Measurements from ENCODE around the gene BLOC1S3.
A peak's percentile ranks its signal among the peaks of the same experiment; 100 is the strongest.
"Not testable (repeated sequence)": the region's sequence is repeated elsewhere in the genome, so short reads cannot be mapped to it uniquely, and the experiment has no call there.

BLOC1S3 gene

DNA sequence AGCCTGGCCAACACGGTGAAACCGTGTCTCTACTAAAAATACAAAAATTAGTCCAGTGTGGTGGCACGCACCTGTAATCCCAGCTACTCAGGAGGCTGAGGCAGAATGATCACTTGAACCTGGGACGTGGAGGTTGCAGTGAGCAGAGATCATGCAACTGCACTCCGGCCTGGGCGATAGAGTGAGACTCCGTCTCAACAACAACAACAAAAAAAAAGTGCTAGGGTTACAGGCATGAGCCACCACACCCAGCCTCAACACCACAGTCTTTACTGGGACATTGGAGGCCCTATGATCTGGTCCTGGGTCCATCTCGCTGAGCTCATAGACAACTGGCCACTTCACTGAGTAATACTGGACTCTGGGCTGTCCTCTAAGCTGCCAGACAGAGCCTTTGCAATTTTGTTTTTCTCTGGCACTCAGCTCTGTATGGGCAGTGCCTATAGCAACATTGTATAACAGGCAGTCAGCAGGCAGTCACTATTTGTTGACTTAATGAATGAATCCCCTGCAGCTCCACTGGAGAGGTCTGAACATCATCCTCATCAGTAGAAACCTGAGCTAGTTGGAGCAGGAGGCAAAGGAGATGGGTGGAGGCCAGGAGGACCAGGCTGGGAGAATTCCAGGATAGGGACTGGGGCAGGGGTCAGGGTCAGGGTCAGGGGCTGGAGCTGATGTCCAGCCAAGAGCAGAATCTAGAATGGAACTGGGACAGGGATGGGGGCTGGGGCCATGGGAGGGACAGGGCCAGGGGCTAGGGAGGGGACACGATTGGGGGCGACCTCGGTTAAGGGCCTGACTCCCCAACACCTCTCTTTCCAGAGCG lies 8.1 kb downstream of the BLOC1S3 start:
- DNase-seq: peak; percentile 19

DNA sequence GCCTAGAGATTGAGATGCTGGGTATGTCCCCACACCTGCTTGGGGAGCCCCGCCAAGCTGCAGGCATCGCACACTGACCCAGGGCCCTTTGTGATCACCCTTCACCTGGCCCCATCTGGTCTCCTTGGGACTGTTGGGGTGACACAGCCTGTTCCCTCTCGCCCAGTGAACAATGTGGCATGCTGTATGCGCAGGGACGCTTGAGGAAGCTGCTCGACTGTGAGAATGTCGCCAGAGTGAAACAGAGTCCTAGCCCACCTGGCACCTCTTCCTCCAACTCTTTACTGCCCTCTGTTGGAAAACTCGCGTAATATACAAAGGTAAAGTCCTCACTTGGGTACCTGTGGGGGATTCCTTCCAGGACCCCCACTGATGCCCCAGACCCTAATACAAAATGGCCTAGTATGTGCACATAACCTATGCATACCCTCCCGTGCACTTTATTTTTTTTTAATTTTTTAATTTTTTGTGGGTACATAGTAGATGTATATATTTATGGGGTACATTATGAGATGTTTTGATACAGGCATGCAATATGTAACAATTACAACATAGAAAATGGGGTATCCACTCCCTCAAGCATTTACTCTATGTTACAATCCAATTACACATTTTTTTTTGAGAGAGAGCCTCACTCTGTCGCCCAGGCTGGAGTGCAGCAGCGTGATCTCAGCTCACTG lies 9.0 kb downstream of the BLOC1S3 start:
- peak; percentile 37 for DNase-seq

DNA sequence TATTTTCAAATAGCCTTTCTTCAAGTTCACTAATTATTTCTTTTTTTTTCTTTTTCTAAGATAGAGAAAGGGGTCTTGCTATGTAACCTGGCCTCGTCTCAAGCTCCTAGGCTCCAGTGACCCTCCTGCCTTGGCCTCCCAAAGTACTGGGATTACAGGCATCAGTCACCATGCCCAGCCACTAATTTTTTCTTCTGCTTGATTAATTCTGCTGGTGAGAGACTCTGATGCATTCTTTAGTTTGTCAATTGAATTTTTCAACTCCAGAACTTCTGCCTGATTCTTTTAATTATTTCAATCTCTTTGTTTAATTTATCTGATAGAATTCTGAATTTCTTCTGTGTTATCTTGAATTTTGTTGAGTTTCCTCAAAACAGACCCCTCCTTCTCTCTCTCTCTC lies 11.4 kb downstream of the BLOC1S3 start:
- DNase-seq: no peak

DNA sequence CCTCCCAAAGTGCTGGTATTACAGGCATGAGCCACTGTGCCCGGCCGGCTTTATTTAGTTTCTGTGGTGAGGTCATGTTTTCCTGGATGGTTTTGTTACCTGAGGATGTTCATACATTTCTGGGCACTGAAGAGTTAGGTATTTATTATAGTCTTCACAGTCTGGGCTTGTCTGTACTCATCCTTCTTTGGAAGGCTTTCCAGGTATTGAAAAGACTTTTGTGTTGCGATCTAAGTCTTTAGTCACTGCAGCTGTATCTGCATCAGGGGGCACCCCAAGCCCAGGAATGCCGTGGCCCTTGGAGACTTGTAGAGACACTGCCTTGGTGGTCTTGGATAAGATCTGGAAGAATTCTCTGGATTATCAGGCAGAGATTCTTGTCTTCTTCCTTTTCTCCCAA lies 12.8 kb downstream of the BLOC1S3 start:
- no peak for DNase-seq

DNA sequence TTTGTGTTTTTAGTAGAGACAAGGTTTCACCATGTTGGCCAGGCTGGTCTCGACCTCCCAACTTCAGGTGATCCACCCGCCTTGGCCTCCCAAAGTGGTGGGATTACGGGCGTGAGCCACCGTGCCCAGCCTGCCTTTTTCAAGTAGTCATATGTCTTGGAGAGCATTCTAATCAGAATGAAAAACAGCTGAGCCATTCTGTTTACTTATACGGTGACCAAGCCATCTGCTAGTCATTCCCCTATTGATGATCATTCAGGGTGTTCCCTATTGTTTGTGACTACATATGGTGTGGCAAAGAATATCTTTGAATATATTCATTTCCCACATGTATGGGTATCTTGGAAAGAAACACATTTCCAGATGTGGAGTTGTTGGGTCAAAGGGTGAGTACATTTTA lies 17.2 kb downstream of the BLOC1S3 start:
- no peak for DNase-seq

DNA sequence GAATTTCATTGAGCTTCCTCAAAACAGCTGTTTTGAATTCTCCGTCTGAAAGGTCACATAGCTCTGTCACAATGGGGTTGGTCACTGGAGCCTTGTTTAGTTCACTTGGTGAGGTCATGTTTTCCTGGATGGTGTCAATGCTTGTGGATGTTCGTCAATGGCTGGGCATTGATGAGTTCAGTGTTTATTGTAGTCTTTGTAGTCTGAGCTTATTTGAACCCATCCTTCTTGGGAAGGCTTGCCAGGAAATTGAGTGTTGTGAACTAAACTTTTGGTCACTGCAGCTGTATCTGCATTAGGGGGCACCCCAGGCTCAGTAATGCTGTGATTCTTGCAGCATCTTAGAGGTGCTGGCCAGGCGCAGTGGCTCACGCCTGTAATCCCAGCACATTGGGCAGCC lies 22.0 kb downstream of the BLOC1S3 start:
- peak; percentile 3 for DNase-seq

DNA sequence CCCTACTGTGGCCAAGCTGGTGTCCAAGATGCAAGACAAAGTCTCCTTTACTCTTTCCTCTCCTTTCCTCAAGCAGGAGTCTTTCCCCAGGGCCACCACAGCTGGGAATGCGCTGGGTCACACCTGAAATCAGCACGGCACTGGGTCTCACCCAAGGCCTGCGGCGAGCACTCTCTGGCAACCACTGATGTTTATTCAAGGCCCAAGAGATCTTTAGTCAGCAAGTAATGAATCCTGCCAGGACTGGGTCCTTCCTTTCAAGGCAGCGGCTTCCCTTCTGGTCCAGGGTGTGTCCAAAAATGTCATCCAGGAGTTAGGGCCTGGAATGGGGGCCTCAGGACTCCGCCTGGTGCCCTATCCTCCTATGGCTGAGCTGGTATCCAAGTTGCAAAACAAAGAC lies 24.1 kb downstream of the BLOC1S3 start:
- no peak for DNase-seq

DNA sequence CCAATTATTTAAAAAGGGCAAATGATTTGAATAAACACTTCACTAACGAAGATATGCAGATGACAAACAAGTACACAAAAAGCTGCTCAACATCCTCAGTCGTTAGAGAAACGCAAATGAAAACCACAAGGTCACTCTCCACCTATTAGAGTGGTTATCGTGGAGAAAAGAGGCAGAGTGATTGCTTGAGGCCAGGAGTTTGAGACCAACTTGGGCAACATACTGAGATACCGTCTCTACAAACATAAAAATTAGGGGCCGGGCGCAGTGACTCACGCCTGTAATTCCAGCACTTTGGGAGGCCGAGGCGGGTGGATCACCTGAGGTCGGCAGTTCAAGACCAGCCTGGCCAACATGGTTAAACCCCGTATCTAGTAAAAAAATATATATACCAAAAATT lies 27.2 kb downstream of the BLOC1S3 start:
- no peak for DNase-seq

DNA sequence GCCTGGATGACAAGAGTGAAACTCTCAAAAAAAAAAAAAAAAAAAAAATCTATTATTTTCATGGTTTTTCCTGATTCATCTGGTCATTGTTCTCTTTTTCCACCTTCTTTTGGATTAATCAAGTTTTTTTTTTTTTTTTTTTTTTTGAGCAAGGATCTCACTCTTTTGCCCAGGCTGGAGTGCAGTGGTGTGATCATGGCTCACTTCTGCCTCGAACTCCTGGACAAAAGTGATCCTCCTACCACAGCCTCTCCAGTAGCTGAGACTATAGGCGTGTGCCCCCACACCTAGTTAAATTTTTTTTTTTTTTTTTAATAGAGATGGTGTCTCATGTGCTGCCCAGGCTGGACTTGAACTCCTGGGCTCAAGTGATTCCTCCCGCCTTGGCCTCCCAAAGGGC lies 27.7 kb downstream of the BLOC1S3 start:
- DNase-seq: no peak

DNA sequence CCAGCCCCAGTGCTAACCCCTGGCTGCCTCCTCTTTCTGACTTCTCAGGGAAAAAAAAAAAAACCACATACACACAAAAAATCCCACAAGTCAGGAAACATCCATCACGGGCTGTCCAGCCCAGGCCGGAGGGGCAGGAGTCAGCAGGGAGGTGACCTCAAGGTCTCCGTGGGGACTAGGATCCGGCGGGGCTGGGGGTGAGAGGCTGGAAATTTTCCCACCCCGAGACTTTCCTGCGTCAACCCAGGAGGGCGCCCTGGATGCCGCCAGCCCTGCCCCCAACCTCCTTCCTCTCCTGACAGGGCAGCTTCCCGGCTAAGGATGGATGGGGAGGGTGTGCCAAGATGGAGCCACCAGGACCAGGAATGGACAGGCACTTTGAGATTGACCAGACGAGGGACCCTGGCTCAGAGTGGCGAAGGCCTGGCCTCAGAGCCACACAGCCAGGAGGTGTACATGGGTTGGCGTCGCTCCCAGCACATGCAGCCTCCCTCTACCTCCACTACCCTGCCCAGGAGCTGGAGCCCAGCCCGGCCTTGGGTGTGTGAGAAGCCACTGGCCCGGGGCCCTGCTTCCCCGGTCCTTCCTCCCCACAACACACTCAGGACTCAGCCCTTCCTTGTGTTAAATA lies 33.3 kb downstream of the BLOC1S3 start:
- no peak for DNase-seq

DNA sequence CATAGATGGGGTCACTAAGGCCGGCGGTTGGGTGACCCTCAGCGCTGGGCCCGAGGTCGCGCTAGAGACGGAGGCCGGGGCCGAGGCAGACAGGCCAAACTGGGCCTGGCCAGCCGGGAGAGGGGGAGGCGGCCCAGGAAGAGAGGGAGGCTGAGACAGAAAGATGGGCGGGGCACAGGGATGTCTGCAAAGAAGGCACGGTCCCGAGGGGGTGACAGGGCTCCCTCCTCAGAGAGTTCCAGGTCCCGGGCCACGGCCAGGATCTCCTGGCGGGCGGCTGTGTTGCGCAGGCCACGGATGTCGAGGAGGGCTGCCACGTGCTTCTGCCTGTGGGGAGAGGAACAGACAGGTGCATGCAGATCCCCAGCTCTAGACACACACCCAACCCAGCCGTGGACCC lies 34.4 kb downstream of the BLOC1S3 start:
- DNase-seq: no peak

DNA sequence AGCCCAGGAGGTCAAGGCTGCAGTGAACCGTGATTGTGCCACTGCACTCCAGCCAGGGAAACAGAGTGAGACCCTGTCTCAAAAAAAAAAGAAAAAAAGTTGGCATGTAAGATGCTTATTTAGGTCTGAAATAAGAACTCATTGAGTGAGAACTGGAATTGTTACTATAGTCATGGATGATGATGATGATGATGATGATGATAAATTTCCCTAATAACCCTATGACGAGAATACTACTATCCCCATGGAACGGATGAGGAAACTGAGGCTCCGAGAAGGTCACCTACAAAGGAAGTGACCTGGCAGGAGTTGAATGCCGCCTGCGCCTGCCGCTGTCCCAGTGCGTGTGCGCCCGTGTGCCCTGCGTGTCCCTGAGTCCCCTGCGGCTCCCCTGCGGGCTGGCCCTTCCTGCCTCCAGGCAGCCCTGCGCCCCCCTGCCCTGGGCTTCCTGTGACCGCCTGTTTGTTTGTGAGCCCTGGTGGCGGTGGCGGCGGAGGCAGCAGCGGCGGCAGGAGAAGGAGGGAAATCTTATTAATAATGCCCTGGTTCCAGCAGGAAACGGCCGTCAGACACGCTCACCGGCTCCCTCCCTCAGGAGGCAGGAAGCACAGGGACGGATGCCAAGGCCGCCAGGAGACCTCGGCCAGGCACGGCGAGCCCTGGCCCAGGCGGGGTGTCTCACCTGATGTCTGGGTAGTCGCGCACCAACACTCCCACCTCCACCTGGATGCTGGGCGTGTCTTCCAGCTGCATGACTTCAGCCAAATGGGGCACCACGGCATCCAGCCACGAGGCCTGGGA lies 37.0 kb downstream of the BLOC1S3 start:
- DNase-seq: no peak

DNA sequence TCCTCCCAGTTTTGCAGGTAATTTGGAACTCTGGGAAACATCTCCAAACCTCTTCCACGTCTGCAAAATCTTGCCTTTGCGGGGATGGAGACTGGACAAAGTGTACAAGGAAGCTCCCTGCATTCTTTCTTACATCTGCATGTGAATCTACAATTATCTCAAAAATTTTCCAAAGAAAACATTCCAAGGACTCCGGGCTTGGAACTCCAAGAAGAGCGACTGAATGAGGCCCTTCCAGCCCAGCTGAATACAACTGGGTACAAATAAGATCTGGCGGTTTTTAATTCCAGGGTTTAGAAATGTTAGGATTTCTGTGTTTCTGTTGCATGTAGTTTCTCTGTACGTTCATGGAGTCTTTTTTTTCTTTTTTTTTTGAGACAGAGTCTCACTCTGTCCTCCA lies 38.1 kb downstream of the BLOC1S3 start:
- DNase-seq: no peak

DNA sequence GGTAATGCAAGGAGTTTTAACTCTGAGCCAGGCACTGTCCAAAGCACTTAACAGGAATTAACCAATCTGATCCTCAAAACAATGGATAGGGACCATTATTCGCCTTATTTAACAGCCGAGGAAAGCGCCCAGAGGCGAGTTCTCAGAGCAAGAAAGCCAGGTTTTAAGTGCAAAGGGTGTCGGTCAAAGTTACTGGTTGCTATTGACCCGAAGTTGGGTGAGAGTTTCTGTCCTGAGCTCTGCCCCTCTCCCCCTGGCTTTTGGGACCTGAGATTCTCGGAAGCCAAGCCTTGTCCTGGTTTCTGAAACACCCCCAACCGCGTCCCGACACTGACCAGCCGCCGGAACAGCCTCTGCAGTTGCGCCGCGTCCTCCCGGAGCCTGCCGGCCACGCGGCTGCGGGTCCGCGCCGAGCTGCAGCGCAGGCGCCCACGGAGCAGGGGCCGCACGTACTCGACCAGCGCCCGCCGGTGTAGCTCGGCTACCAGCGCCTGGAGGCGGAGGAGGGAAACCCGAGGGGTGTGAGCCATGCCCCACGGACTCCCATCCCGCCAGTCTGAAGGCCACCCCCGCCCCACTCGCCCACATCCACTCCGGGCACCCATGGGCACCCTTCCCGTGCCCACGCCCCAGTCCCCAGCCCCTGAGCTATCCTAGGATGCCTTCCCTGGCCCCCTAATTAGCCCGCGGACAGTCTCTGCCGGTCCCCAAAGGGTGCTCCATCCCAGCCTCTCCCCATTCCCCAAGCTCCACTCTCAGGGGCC lies 38.8 kb downstream of the BLOC1S3 start:
- DNase-seq: no peak

DNA sequence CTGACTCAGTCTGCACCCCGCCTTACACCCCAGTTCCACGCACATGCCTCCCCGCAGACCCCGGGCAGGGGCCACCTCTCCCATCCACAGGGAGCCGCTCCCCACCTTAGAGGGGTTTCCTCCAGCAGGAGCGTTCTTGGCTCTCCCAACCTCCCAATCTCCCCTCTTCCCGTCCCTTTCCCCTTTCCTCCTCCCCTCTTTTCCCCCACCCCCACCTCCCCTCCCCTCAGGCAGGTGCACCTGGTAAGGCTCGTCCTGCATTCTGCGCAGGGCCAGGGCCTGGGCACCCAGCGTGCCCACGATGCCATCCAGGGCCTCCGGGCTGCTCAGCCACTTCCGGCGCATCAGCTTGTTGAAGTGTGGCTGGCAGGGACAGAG lies 39.4 kb downstream of the BLOC1S3 start:
- DNase-seq: no peak

DNA sequence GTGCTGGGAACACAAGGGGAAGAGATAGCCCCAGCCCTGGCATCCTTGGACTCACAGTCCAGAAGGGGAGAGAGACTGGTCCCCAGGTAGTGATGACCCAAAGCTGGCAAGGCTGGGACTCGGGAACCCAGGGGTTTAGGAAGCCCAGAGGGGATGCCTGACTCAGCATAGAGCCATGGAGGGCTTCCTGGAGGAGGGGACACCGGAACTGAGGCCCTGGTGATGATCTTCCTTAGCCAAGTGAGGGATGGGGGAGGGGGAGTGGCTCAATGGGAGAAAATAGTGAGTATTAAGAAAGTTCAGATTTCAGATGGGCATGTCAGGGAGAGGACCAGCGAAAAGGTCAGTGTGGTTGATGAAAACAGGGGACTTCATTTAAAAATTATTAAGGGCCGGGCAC lies 39.8 kb downstream of the BLOC1S3 start:
- DNase-seq: no peak

DNA sequence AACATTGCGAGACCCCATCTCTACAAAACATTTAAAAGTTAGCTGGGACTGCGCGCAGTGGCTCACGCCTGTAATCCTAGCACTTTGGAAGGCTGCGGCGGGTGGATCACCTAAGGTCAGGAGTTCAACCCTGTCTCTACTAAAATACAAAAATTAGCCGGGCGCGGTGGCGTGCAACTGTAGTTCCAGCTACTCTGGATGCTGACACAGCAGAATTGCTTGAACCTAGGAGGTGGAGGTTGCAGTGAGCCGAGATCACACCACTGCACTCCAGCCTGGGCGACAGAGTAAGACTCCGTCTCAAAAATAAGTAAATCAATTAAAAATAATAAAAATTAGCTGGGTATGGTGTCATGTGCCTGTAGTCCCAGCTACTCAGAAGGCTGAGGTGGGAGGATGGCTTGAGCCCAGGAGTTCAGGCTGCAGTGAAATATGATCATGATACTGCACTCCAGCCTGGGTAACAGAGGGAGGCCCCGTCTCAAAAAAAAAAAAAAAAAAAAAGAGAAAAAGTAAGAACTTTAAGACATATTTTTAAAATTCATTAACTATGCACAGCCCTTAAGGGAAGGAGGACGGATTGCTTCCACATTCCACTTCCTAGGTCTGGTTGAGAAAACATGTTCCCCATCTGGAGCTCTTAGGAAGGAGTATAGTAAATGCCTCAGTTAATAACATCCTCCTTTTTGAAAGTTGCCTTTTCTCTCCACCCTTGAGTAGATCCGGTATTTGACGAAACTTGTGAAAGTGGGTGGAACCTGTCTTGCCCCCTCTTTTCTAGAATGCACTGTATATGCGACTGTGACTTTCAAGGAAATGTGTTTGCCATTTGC lies 40.5 kb downstream of the BLOC1S3 start:
- DNase-seq: no peak

DNA sequence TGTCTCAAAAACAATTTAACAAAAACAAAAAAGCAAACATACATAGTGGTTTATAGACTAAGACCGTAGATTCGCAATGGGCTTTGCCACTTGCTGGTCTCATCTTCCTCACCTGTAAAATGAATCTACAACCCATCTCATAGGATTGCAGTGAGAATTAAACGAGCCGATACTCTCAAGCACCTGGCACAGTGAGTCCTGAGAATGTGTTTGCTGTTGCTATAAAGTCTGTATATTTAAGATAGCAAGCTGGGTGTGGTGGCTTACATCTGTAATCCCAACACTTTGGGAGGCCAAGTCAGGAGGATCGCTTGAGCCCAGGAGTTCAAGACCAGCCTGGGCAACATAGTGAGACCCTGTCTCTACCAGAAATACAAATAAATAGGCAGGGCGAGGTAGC lies 44.1 kb downstream of the BLOC1S3 start:
- DNase-seq: no peak

DNA sequence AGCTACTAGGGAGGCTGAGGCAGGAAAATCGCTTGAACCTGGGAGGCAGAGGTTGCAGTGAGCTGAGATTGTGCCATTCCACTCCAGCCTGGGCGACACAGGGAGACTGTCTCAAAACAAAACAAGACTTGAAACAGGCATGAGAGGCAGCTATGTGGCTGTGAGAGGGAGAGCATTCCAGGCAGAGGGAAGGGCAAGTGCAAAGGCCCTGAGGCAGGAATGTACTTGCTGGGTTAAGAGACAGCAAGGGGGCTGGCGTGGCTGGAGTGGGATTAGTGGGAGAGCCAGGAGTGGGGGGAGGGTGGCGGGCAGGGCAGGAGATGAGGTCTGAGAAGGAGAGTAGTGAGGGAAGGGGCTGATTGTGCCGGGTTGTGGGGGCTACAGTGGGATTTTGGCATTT lies 45.3 kb downstream of the BLOC1S3 start:
- no peak for DNase-seq

DNA sequence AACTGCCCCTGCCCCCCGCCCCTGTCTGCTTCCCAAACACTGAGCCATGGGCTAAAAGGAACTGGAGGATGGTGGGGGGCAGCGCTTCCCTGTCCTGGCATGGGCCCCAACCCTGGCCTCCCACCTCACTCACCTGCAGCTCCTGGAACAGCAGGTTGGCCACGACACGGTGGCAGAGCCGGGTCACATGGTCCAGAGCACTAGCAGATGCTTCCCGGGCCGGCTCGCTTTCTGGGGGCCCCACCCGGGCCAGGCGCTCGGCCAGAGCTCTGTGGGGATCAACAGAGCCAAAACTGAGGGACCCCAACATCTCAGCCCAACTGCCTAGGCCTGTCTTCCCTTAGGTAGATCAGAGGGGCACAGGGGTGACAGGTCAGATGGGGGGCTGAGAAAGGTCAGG lies 46.1 kb downstream of the BLOC1S3 start:
- no peak for DNase-seq

DNA sequence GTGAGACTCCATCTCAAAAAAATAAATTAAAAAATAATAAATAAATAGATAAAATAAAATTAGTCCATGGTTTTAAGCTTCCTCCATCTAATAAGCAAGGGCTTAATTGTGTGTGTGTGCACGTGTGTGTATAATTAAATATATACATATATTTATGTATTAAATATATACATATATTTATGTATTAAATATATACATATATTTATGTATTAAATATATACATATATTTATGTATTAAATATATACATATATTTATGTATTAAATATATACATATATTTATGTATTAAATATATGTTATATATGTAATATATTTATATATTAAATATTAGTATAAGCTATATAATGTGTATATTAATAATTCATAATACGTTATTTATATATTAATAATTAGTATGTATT lies 50.5 kb downstream of the BLOC1S3 start:
- DNase-seq: not testable (repeated sequence)

All from NCI-H345 (cell line).